Heart left ventricle (tissue), 16 donors: ENCODE data around the gene ADSS1. TPM values are rescaled to one million over a fixed set of nuclear protein-coding genes. Genes with fewer than 3 reads are reported as not detected.
A peak's percentile ranks its signal among the peaks of the same experiment; 100 is the strongest.

ENCODE experiments used
- ATAC-seq, 4 donors: fragments of 200-7000 bp; cut with Tn5 transposase; one replicate each; pipeline ENCODE4 v1.9.1; 2020 to 2022; ENCODE audit warnings: moderate library complexity in 4 of 4, mild to moderate bottlenecking in 3 of 4, moderate number of reproducible peaks in 1 of 4
- DNase-seq, 5 donors: peaks; one replicate each; pipeline ENCODE4 v3.0.0-alpha.2; 2020
- H3K27ac ChIP-seq, 12 donors: fragments of 200-600 bp; sonication (generic) in 4 of 12; one replicate each; pipeline versions ENCODE4 v1.5.0 to v1.8.0; 2016 to 2022; ENCODE audit warnings: mild to moderate bottlenecking in 2 of 12
- H3K27me3 ChIP-seq, 9 donors: fragments of 200-600 bp; sonication (generic) in 2 of 9; one replicate each; pipeline versions ENCODE4 v1.5.1 to v1.8.0; 2016 to 2022; ENCODE audit warnings: mild to moderate bottlenecking in 3 of 9
- H3K36me3 ChIP-seq, 9 donors: fragments of 200-600 bp; sonication (generic) in 2 of 9; one replicate each; pipeline versions ENCODE4 v1.5.0 to v1.8.0; 2018 to 2022; ENCODE audit warnings: mild to moderate bottlenecking in 2 of 9
- H3K4me1 ChIP-seq, 12 donors: fragments of 200-600 bp; sonication (generic) in 4 of 12; one replicate each; pipeline versions ENCODE4 v1.5.0 to v1.8.0; 2016 to 2022; ENCODE audit warnings: mild to moderate bottlenecking in 3 of 12
- H3K4me3 ChIP-seq, 12 donors: fragments of 200-600 bp; sonication (generic) in 4 of 12; one replicate each; pipeline versions ENCODE4 v1.5.0 to v1.8.0; 2017 to 2022; ENCODE audit warnings: mild to moderate bottlenecking in 9 of 12, moderate library complexity in 4 of 12
- H3K9me3 ChIP-seq, 12 donors: fragments of 200-600 bp; sonication (generic) in 4 of 12; one replicate each; pipeline versions ENCODE4 v1.5.0 to v1.8.0; 2016 to 2022; ENCODE audit warnings: mild to moderate bottlenecking in 1 of 12
- CTCF ChIP-seq, 12 donors: fragments of 200-600 bp; sonication (generic) in 4 of 12; IDR thresholded peaks; one replicate each; pipeline versions ENCODE4 v1.5.0 to v1.8.0; 2018 to 2022; ENCODE audit warnings: antibody characterized with exemption in 12 of 12, mild to moderate bottlenecking in 5 of 12
- POLR2A ChIP-seq, 2 donors: fragments of 450-650 bp; IDR thresholded peaks; one replicate each; pipeline ENCODE4 v1.6.1; 2017; ENCODE audit warnings: antibody characterized with exemption in 2 of 2, mild to moderate bottlenecking in 2 of 2, moderate library complexity in 2 of 2
- WGBS, 4 donors: extraction: QIAGEN DNeasy Blood & Tissue Kit in 2 of 4; methylation state at CpG; one replicate each; pipeline versions ENCODE4 v1.1.5 to v1.1.7; 2013 to 2018; 5-methylcytosine and 5-hydroxymethylcytosine counted together
- intact Hi-C, 10 donors: fragments of 100-400 bp; cut with DNase I; formaldehyde crosslinking; loops; one replicate each; pipeline versions ENCODE4 v1.11.1 to v1.14.2; 2022
- polyA plus RNA-seq, 2 donors: library from polyadenylated mRNA; stranded (reverse); fragments of 200-250 nt; gene quantifications; one replicate each; pipeline ENCODE4 v1.2.3, GENCODE V29; 2013
- total RNA-seq, 9 donors: library from RNA; depleted of rRNA in 2 of 9; stranded (reverse); fragments of >200 nt in 2 of 9; fragmentation: NEBNext Ultra II Directional in 3 of 9; extraction: Animal tissue kit (Norgen Biotek cat#: 25700) in 3 of 9; gene quantifications; one replicate each; pipeline versions ENCODE4 v1.1.0 to v1.2.4, GENCODE V29; 2016 to 2023
- donor health status: ischemic (EF 13 %, LVEDD 7.1; RV severe dilation, severe dysfunction).
- donor health status: healthy with polysubstance abuse.
- donor health status: DM: no; HTN: yes; CAD: no.
- donor health status: DM: no; HTN: no; CAD: no.
- donor health status: ischemic (EF 25% LVEDD 6.9; RV normal size, moderate dysfunction).
- donor health status: ischemic (EF 25% LVEDD 5.7; RV mildly dilated, moderate dysfunction).
- donor health status: healthy.
- donor health status: DM: yes; HTN: yes; CAD: no.
- donor health status: ischemic (EF 35%, LVEDD 5.7; RV mildly dilated, moderate dysfunction).
- donor health status: nonischemic (EF 11% LVEDD 7.7; RV severe dilation, severe dysfunction).
- donor health status: DM: yes; HTN: yes; CAD: no.
- donor health status: PGD.
- donor health status: ischemic (EF 29% LVEDD 5.4; RV normal size, mild dysfunction).
- donor health status: nonischemic (EF 23%, LVEDD 6.1; RV moderate dilation, normal function).

The ADSS1 gene
- total and polyA plus RNA-seq, 11 donors: 64.7 to 258 (median 160) TPM

DNA sequence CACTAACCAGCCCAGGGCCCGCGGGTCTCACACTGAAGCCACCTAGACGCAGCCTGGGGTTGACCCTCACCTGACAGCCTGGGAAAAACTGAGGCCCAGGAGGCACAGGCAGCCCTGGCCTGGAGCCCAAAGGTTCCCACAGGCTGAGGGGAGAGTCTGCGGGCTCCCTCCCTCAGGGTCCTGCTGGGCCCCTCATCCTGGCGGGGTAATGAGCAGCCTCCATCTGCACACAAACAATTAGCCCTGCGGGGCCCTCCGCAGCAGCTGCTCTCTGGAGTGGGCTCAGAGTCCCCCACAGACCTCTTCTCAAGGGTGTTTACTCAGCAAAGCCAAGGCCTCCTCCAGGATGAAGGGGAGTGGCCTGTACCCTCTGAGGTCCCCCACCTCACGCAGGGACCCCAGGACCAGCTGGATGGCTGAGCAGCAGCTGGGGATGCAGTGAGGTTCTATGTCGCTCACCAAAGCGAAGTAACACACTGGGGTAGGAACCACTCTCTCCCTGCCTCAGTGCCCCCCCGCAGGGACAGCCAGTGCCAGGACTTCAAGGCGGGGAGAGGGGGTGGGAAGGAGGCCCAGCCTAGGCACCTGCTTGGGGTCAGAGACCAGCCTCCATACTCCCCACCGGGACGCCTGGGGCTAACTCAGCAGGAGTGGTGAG lies 64.3 kb downstream of the ADSS1 start:
- ATAC-seq (no peak), DNase-seq (peak in 1 of 5 donors; percentile 24)
- TF ChIP-seq POLR2A (IDR thresholded peaks at IDR 0.05): no peak
- no peak for TF ChIP-seq CTCF (IDR thresholded peaks at IDR 0.05)
- Histone ChIP-seq H3K4me3 (no peak overlapping the region), H3K27ac (peak overlapping the region in 1 of 12 donors; percentile 78), H3K27me3 (no peaks in the 10 kb centered on the region), H3K36me3 (peaks cover 0 to 63% (median 35%) of the 10 kb centered on the region in 9 donors), H3K4me1 (peaks cover 0 to 80% (median 42%) of the 10 kb centered on the region in 12 donors), H3K9me3 (no peaks in the 10 kb centered on the region)
- intact Hi-C loops: no loop called here
- WGBS, 4 donors: 91 to 94% (median 94%) methylated on average over 8 to 14 of the region's 14 CpGs

GRCh38 chr14:104788873-104789663 lies 65.0 kb downstream of the ADSS1 start:
- H3K27ac ChIP-seq: no peak overlapping the region
- H3K4me1 ChIP-seq: peaks cover 2 to 82% (median 50%) of the 10 kb centered on the region in 12 donors
- peaks cover 0 to 63% (median 35%) of the 10 kb centered on the region in 9 donors for H3K36me3 ChIP-seq
- TF ChIP-seq CTCF (IDR thresholded peaks at IDR 0.05): no peak
- TF ChIP-seq POLR2A (IDR thresholded peaks at IDR 0.05): no peak
- H3K27me3 ChIP-seq: no peaks in the 10 kb centered on the region
- ATAC-seq (no peak), DNase-seq (peak in 1 of 5 donors; percentile 25)
- 85 to 88% (median 87%) methylated on average over 8 to 39 of the region's 39 CpGs for WGBS, 4 donors
- no peak overlapping the region for H3K4me3 ChIP-seq
- no peaks in the 10 kb centered on the region for H3K9me3 ChIP-seq
- intact Hi-C loops: no loop called here

- peaks cover 6 to 82% (median 53%) of the 10 kb centered on the region in 12 donors for H3K4me1 ChIP-seq
- intact Hi-C loops: loop anchor here in 1 of 10 donors (5.0 kb wide), 1 partner anchor 38 kb away; the partner anchor contains the start of gene SIVA1
Measured at GRCh38 chr14:104789752-104790743, 66.0 kb downstream of the ADSS1 start.

More at GRCh38 chr14:104789752-104790743, 66.0 kb downstream of the ADSS1 start:
- no peak overlapping the region for H3K27ac ChIP-seq
- no peaks in the 10 kb centered on the region for H3K27me3 ChIP-seq
- TF ChIP-seq CTCF (IDR thresholded peaks at IDR 0.05): no peak
- TF ChIP-seq POLR2A (IDR thresholded peaks at IDR 0.05): no peak
- H3K4me3 ChIP-seq: no peak overlapping the region
- WGBS, 4 donors: 88 to 91% (median 89%) methylated on average over 22 to 31 of the region's 31 CpGs
- DNase-seq: no peak
- H3K36me3 ChIP-seq: peaks cover 0 to 59% (median 35%) of the 10 kb centered on the region in 9 donors
- H3K9me3 ChIP-seq: no peaks in the 10 kb centered on the region
- ATAC-seq: no peak
